GM23248 (cell line): Measurements from ENCODE around the gene GABRG3.

Experiments
- EZH2 ChIP-seq: fragments of 200-600 bp; sonication (generic); IDR thresholded peaks from 2 replicates; pipeline ENCODE4 v1.6.1; 2018; ENCODE audit warnings: antibody characterized with exemption, mild to moderate bottlenecking; ENCODE audit not compliant: insufficient read depth, poor library complexity, severe bottlenecking
- EZH2phosphoT487 ChIP-seq: fragments of 200-600 bp; sonication (generic); IDR thresholded peaks from 2 replicates; pipeline ENCODE4 v1.6.1; 2018; ENCODE audit warnings: antibody characterized with exemption, moderate library complexity, mild to moderate bottlenecking, low read depth; ENCODE audit not compliant: insufficient read depth

- TF ChIP-seq EZH2phosphoT487 (no peak), EZH2 (no peak)
These were observed 614.2 kb downstream of the GABRG3 start for GRCh38 chr15:27585041-27585640.
